NCI-H1436 treated with DMSO at 0.1 percent for 48 hours (cell line): ENCODE data around the gene RUSC1.
A peak's percentile ranks its signal among the peaks of the same experiment; 100 is the strongest.
"Not testable (repeated sequence)": the region's sequence is repeated elsewhere in the genome, so short reads cannot be mapped to it uniquely, and the experiment has no call there.

Source experiments
- DNase-seq: peaks from one replicate; lab custom pipeline; 2025; lab: John Stamatoyannopoulos, UW

Gene RUSC1

GRCh38 chr1:155322953-155323728 lies 2.4 kb downstream of the RUSC1 start:
- DNase-seq: no peak

- no peak for DNase-seq
Observed at GRCh38 chr1:155323729-155324036, 3.0 kb downstream of the RUSC1 start.

GRCh38 chr1:155324037-155324716 lies 3.5 kb downstream of the RUSC1 start:
- peak; percentile 72 for DNase-seq

- DNase-seq: no peak
Observed at GRCh38 chr1:155324717-155325602, 4.3 kb downstream of the RUSC1 start.

- no peak for DNase-seq
Observed at GRCh38 chr1:155325603-155325893, 4.9 kb downstream of the RUSC1 start.

GRCh38 chr1:155326020-155326526 lies 5.4 kb downstream of the RUSC1 start:
- no peak for DNase-seq

GRCh38 chr1:155326631-155327037 lies 5.9 kb downstream of the RUSC1 start:
- DNase-seq: no peak

- DNase-seq: no peak
Observed at GRCh38 chr1:155327981-155328380, 7.3 kb downstream of the RUSC1 start.

- not testable (repeated sequence) for DNase-seq
Observed at GRCh38 chr1:155328856-155329255, 8.2 kb downstream of the RUSC1 start.

- DNase-seq: no peak
Observed at GRCh38 chr1:155329980-155330598, 9.4 kb downstream of the RUSC1 start.

GRCh38 chr1:155334962-155335361 lies 14.3 kb downstream of the RUSC1 start:
- DNase-seq: no peak

- DNase-seq: no peak
Observed at GRCh38 chr1:155339515-155340097, 18.9 kb downstream of the RUSC1 start.

- DNase-seq: no peak
Observed at GRCh38 chr1:155342842-155343241, 22.1 kb downstream of the RUSC1 start.

GRCh38 chr1:155352631-155353030 lies 31.9 kb downstream of the RUSC1 start:
- no peak for DNase-seq

- no peak for DNase-seq
Observed at GRCh38 chr1:155360051-155360450, 39.4 kb downstream of the RUSC1 start.

GRCh38 chr1:155379180-155379579 lies 58.5 kb downstream of the RUSC1 start:
- no peak for DNase-seq

GRCh38 chr1:155379631-155380090 lies 59.0 kb downstream of the RUSC1 start:
- DNase-seq: no peak
